OCI-LY1 (cell line): Measurements from ENCODE around the gene NUP153.

ENCODE experiments used
- H2AFZ ChIP-seq: fragments of 200-600 bp; sonication (generic), shearing (Covaris generic); 2 replicates; pipeline ENCODE4 v1.6.0; 2014; ENCODE audit warnings: antibody characterized with exemption, mild to moderate bottlenecking, low read length
- H3F3A ChIP-seq: fragments of 200-600 bp; sonication (generic), shearing (Covaris generic); 2 replicates; pipeline ENCODE4 v1.6.0; 2014; ENCODE audit warnings: mild to moderate bottlenecking, antibody characterized with exemption, low read length, moderate library complexity; ENCODE audit not compliant: insufficient read depth
- H3K27ac ChIP-seq: fragments of 200-600 bp; sonication (generic); 2 replicates; pipeline ENCODE4 v1.5.1; 2014; ENCODE audit warnings: low read length, mixed run types, mild to moderate bottlenecking, low read depth; ENCODE audit not compliant: poor library complexity, severe bottlenecking
- H3K27me3 ChIP-seq: fragments of 200-600 bp; sonication (generic); 2 replicates; pipeline ENCODE4 v1.6.0; 2014; ENCODE audit warnings: antibody characterized with exemption, mild to moderate bottlenecking, low read length, moderate library complexity; ENCODE audit not compliant: insufficient read depth
- H3K36me3 ChIP-seq: fragments of 200-600 bp; sonication (generic); 2 replicates; pipeline ENCODE4 v1.6.1; 2014; ENCODE audit warnings: mild to moderate bottlenecking, antibody characterized with exemption, low read length, moderate library complexity, mixed read lengths; ENCODE audit not compliant: insufficient read depth
- H3K4me1 ChIP-seq: fragments of 200-600 bp; sonication (generic); 2 replicates; pipeline ENCODE4 v1.5.1; 2014; ENCODE audit warnings: mild to moderate bottlenecking, low read length, moderate library complexity; ENCODE audit not compliant: insufficient read depth, severe bottlenecking
- H3K4me2 ChIP-seq: fragments of 200-600 bp; sonication (generic), shearing (Covaris generic); 2 replicates; pipeline ENCODE4 v1.6.1; 2014; ENCODE audit warnings: low read length
- H3K4me3 ChIP-seq: fragments of 200-600 bp; sonication (generic); 2 replicates; pipeline ENCODE4 v1.5.1; 2014; ENCODE audit warnings: low read length, low read depth, mild to moderate bottlenecking, mixed read lengths; ENCODE audit not compliant: poor library complexity, severe bottlenecking
- H3K79me2 ChIP-seq: fragments of 200-600 bp; shearing (Covaris generic); 2 replicates; pipeline ENCODE4 v1.6.1; 2016; ENCODE audit warnings: mixed run types, low read length, mixed read lengths; ENCODE audit not compliant: insufficient read depth
- H3K9ac ChIP-seq: fragments of 200-600 bp; sonication (generic), shearing (Covaris generic); 2 replicates; pipeline ENCODE4 v1.6.1; 2014; ENCODE audit warnings: mild to moderate bottlenecking, low read length, mixed read lengths
- H3K9me2 ChIP-seq: fragments of 200-600 bp; sonication (generic), shearing (Covaris generic); 2 replicates; pipeline ENCODE4 v1.6.1; 2014; ENCODE audit warnings: low read depth, mild to moderate bottlenecking, low read length, mixed read lengths
- H3K9me3 ChIP-seq: fragments of 200-600 bp; shearing (Covaris generic); 2 replicates; pipeline ENCODE4 v1.6.1; 2014; ENCODE audit warnings: low read length, mixed read lengths
- H4K20me1 ChIP-seq: fragments of 200-600 bp; sonication (generic), shearing (Covaris generic); 2 replicates; pipeline ENCODE4 v1.6.0; 2016; ENCODE audit warnings: mild to moderate bottlenecking, low read length; ENCODE audit not compliant: insufficient read depth
- CTCF ChIP-seq: fragments of 200-600 bp; sonication (generic), shearing (Covaris generic); IDR thresholded peaks from 2 replicates; pipeline ENCODE4 v1.5.1; 2017; ENCODE audit warnings: mild to moderate bottlenecking, antibody characterized with exemption, low read length, moderate library complexity, mixed read lengths
- EZH2 ChIP-seq: fragments of 200-600 bp; sonication (generic), shearing (Covaris generic); IDR thresholded peaks from 2 replicates; pipeline ENCODE4 v1.8.0; 2017; ENCODE audit warnings: borderline replicate concordance, mixed run types, mild to moderate bottlenecking, antibody characterized with exemption, low read length, moderate library complexity, mixed read lengths

NUP153 gene

DNA sequence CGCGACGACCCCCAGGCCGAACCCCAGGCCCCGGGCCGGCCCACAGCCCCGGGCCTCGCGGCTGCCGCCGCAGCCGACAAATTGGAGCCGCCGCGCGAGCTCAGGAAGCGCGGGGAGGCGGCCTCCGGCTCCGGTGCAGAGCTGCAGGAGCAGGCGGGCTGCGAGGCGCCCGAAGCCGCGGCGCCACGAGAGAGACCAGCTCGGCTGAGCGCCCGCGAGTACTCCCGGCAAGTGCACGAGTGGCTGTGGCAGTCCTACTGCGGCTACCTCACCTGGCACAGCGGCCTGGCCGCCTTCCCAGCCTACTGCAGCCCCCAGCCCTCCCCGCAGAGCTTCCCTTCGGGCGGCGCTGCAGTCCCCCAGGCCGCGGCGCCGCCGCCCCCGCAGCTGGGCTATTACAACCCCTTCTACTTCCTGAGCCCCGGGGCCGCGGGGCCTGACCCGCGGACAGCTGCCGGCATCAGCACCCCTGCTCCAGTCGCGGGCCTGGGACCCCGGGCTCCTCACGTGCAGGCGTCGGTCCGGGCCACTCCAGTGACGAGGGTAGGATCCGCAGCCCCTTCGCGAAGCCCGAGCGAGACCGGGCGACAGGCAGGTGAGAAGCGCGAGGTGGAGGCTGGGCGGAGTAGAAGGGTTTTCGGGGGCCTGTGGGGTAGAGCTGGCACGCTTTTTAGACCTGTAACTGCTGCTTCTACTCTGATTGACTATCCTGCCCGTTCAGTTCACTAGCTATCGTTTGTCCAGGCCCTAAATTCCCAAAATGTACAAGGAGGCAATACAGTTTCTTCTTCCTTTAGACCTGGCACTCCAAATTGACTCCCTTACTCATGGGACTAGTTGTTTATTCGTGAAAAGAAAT is 106.0 kb downstream of the NUP153 start:
- peaks cover 21% of the 10 kb centered on the region for H3K36me3 ChIP-seq
- H3K9me3 ChIP-seq: no peaks in the 10 kb centered on the region
- no peak overlapping the region for H2AFZ ChIP-seq
- H3K4me1 ChIP-seq: peaks cover 26% of the 10 kb centered on the region
- H3K9me2 ChIP-seq: no peaks in the 10 kb centered on the region
- H3K79me2 ChIP-seq: peaks cover 8% of the 10 kb centered on the region
- peak overlapping the region; percentile 63 for H3K9ac ChIP-seq
- no peaks in the 10 kb centered on the region for H4K20me1 ChIP-seq
- no peaks in the 10 kb centered on the region for H3F3A ChIP-seq
- H3K27me3 ChIP-seq: no peaks in the 10 kb centered on the region
- peak overlapping the region; percentile 0 for H3K27ac ChIP-seq
- TF ChIP-seq EZH2 (no peak), CTCF (no peak)
- peak overlapping the region; percentile 75 for H3K4me3 ChIP-seq
- H3K4me2 ChIP-seq: peak overlapping the region; percentile 90

GRCh38 chr6:17599877-17600526 is 106.7 kb downstream of the NUP153 start, which contains the start of gene FAM8A1:
TSS of gene FAM8A1 (plus strand) at chr6:17600302. CDS start at chr6:17600410, 108 bp downstream.
- no peaks in the 10 kb centered on the region for H3K27me3 ChIP-seq
- peak within 1 kb of the TSS; percentile 0 for H3K27ac ChIP-seq
- peak within 1 kb of the TSS; percentile 98 for H2AFZ ChIP-seq
- peak within 1 kb of the TSS; percentile 75 for H3K4me3 ChIP-seq
- no peaks in the 10 kb centered on the region for H3F3A ChIP-seq
- H3K4me1 ChIP-seq: peaks cover 26% of the 10 kb centered on the region
- peaks cover 8% of the 10 kb centered on the region for H3K79me2 ChIP-seq
- no peaks in the 10 kb centered on the region for H3K9me2 ChIP-seq
- peaks cover 15% of the 10 kb centered on the region; the same call in 1 of the 2 replicates for H3K36me3 ChIP-seq
- H4K20me1 ChIP-seq: no peaks in the 10 kb centered on the region
- peak within 1 kb of the TSS; percentile 66 for H3K9ac ChIP-seq
- peak within 1 kb of the TSS; percentile 90 for H3K4me2 ChIP-seq
- no peak for TF ChIP-seq CTCF
- TF ChIP-seq EZH2: no peak
- no peaks in the 10 kb centered on the region for H3K9me3 ChIP-seq

GRCh38 chr6:17596085-17596484 is 110.6 kb downstream of the NUP153 start:
- no peak overlapping the region for H3K4me3 ChIP-seq
- H3F3A ChIP-seq: no peaks in the 10 kb centered on the region
- H3K9me3 ChIP-seq: no peaks in the 10 kb centered on the region
- no peak overlapping the region for H3K9ac ChIP-seq
- H3K4me1 ChIP-seq: peaks cover 6% of the 10 kb centered on the region
- H3K27ac ChIP-seq: no peak overlapping the region
- H3K36me3 ChIP-seq: no peaks in the 10 kb centered on the region
- no peaks in the 10 kb centered on the region for H4K20me1 ChIP-seq
- H3K79me2 ChIP-seq: no peaks in the 10 kb centered on the region
- H3K4me2 ChIP-seq: no peak overlapping the region
- H3K27me3 ChIP-seq: no peaks in the 10 kb centered on the region
- no peak overlapping the region for H2AFZ ChIP-seq
- no peaks in the 10 kb centered on the region for H3K9me2 ChIP-seq
- no peak for TF ChIP-seq CTCF
